Uterus (tissue), 2 donors: ENCODE measurements around the gene HTR3A.

Source experiments
- POLR2A ChIP-seq, 2 donors: fragments of 450-650 bp; IDR thresholded peaks; one replicate each; pipeline ENCODE4 v1.6.1; 2016; ENCODE audit warnings: antibody characterized with exemption in 2 of 2, mild to moderate bottlenecking in 1 of 2, moderate library complexity in 1 of 2
- TF ChIP-seq, protein P1 (sequence below), 4 experiments: fragments of 200-600 bp in 2 of 4; fragments of 450-650 bp in 2 of 4; sonication (generic) in 2 of 4; IDR thresholded peaks; one replicate each; pipeline ENCODE4 v1.5.1; 2016 to 2019; ENCODE audit warnings: antibody characterized with exemption in 4 of 4, mild to moderate bottlenecking in 2 of 4, moderate library complexity in 1 of 4

DNA sequence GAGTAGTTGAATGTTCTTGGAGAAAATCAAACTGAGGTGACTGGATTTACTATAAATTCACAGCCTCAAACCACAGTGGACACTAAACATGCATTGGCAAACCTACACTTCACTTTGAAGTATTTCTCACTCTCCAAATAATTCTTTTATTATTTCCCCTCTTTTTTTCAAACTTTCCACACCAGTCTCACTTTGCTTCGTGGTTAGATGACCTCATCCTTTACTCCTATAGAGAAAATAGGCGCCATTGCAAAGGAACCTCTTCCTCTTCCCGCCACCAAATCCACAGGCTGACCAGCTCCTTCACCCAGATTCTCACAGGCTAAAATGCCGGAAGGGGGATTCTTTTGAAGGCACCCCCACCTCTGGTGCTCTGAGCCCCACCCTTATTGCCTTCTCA, 33.4 kb downstream of the HTR3A start:
- TF ChIP-seq, protein P1, sequence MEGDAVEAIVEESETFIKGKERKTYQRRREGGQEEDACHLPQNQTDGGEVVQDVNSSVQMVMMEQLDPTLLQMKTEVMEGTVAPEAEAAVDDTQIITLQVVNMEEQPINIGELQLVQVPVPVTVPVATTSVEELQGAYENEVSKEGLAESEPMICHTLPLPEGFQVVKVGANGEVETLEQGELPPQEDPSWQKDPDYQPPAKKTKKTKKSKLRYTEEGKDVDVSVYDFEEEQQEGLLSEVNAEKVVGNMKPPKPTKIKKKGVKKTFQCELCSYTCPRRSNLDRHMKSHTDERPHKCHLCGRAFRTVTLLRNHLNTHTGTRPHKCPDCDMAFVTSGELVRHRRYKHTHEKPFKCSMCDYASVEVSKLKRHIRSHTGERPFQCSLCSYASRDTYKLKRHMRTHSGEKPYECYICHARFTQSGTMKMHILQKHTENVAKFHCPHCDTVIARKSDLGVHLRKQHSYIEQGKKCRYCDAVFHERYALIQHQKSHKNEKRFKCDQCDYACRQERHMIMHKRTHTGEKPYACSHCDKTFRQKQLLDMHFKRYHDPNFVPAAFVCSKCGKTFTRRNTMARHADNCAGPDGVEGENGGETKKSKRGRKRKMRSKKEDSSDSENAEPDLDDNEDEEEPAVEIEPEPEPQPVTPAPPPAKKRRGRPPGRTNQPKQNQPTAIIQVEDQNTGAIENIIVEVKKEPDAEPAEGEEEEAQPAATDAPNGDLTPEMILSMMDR (IDR thresholded peaks at IDR 0.05), result no peak
- no peak for TF ChIP-seq POLR2A (IDR thresholded peaks at IDR 0.05)
